ENCODE measurements around the gene ZDHHC14.
A peak's percentile ranks its signal among the peaks of the same experiment; 100 is the strongest.
"Not testable (repeated sequence)": the region's sequence is repeated elsewhere in the genome, so short reads cannot be mapped to it uniquely, and the experiment has no call there.

Gene ZDHHC14

DNA sequence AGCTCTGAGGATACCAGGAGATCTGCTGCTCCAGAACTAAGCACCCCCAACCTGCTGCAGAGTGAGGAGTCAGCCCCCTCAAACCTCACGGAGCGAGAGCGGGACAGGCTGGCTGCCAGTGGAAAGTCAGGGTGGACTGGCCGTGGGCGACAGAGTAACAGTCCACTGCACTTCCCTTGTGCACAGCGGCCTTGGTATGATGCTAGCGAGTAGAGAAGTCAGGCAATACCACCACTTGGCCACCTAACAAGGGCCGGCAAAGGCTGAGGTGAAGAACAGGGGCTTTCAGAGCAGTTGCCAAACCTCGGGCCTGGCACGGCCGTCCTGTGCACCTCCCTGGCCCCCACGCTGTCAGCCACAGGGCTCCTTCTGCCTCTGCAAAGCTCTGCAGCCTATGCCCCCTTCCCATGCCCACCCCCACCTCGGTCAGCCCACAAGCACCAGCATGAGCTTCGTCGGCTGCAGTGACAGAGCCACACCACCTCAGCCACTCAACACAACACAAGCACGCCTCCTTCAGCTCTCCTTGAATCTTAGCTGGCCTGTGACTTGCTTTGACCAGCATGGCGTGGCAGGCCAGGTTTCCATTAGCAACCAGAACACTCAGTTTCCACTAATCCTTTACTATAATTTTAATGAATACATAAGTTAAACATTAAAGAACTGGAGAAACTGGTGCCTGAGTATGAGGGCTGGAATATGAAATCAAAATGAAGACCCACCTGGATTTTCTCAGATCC, 314.5 kb downstream of the ZDHHC14 start:
- Mint-ChIP-seq H3K4me1 (no peaks in the 10 kb centered on the region), H3K9me3 (peaks cover 5% of the 10 kb centered on the region), H3K27me3 (peaks cover 50% of the 10 kb centered on the region), H3K4me3 (no peak overlapping the region), H3K27ac (no peak overlapping the region), H3K36me3 (peaks cover 5% of the 10 kb centered on the region)
- ATAC-seq, result no peak

DNA sequence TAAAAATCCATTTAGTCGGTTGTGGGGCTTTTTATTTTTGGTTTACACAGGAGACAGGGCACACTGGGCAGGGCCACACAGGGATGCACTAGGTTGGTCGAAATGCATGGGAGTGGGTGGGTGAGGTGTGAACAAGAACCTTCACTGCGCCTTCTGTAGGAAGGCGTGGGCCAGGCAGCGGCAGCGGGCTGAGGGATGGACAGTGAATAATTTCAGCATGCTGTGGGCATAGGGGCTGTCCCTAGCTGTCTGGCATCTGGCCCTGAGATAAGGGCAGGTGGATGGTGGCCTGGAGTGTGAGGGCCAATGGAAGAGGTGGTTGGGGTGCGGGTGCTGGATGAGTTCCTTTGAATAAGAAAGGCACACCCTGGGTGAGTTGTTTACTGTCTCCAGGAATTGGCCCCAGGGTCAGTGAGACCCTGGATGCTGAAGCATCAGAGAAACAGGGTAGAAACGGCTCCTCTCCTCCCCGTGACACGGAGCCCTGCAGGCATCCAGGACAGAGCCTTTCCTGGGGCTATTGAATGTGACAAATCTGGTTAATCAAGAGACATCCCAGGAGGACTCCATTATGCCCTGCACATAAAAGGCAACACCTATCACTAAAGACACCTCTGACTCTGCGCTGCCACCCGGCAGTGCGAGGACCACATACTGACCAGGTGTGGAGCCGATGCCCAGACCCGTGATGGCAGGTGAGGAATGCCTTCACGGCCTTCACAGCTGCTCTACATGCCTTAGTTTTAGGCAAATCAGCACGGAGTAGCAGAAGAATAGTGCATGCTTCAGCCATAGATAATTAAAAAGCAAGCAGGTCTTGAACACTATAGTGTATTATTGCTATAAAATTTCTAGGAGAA, 319.0 kb downstream of the ZDHHC14 start:
- no peak overlapping the region for H3K27ac Mint-ChIP-seq
- H3K36me3 Mint-ChIP-seq, result peaks cover 5% of the 10 kb centered on the region
- H3K4me1 Mint-ChIP-seq, result no peaks in the 10 kb centered on the region
- H3K9me3 Mint-ChIP-seq, result peaks cover 5% of the 10 kb centered on the region
- peaks cover 29% of the 10 kb centered on the region for H3K27me3 Mint-ChIP-seq
- ATAC-seq, result no peak
- H3K4me3 Mint-ChIP-seq, result no peak overlapping the region

DNA sequence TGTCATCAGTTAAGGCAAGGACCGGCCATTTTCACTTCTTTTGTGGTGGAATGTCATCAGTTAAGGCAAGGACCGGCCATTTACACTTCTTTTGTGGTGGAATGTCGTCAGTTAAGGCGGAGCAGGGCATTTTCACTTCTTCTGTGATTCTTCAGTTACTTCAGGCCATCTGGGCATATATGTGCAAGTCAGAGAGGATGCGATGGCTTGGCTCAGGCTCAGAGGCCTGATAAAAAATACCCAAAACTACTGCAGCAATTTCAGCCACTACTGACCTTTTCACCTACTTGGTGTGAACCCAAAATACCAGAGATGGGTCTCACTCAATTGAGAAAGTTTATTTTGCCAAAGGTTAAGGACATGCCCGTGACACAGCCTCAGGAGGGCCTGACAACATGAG, 325.4 kb downstream of the ZDHHC14 start:
- H3K4me1 Mint-ChIP-seq, ATAC-seq, H3K36me3 Mint-ChIP-seq, H3K9me3 Mint-ChIP-seq, H3K4me3 Mint-ChIP-seq, H3K27ac Mint-ChIP-seq: not testable (repeated sequence)
- H3K27me3 Mint-ChIP-seq, result peaks cover 16% of the 10 kb centered on the region

DNA sequence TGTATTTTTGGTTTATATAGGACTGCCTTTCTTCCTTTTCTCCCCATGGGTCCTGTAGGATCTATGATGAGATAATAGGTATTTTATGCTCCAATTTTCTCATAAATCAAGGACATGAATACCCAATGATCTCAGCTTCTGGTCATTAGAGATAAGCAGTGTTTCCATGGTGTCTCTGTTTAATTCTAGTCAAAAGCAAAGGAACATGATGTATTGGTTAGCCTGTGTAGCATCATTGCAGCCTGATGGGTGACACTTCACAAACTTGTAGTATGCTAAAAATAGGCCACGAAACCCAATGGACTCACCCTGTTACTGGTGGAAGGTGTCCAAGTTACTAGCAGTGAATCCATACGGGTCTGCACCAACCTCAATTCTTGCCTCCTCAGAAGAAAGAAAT, 325.9 kb downstream of the ZDHHC14 start:
- Mint-ChIP-seq H3K27me3 (peaks cover 16% of the 10 kb centered on the region), H3K4me3 (no peak overlapping the region), H3K27ac (no peak overlapping the region), H3K9me3 (no peaks in the 10 kb centered on the region), H3K36me3 (no peaks in the 10 kb centered on the region), H3K4me1 (no peaks in the 10 kb centered on the region)
- no peak for ATAC-seq

DNA sequence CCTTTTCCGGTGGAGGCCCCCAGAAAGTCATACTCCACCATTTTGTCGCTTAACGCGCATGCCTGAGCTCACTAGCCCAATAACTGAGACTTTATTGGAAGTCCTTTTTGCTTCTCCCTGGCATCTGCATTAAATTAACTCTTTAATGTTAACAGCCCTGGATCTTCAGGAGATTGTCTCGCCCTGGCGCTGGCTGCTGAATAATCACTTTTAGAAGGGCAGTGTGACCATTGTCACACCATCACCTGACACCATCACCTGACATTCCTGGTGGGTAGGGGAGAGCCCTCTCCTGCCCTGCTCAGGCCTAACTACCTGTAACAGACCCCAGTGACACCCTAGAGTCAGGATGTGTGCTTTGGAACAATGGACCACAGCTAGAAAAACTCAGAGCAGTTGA, 326.6 kb downstream of the ZDHHC14 start:
- H3K4me3 Mint-ChIP-seq, result no peak overlapping the region
- peaks cover 16% of the 10 kb centered on the region for H3K27me3 Mint-ChIP-seq
- H3K4me1 Mint-ChIP-seq, result no peaks in the 10 kb centered on the region
- H3K36me3 Mint-ChIP-seq, result no peaks in the 10 kb centered on the region
- no peak overlapping the region for H3K27ac Mint-ChIP-seq
- ATAC-seq, result no peak
- no peaks in the 10 kb centered on the region for H3K9me3 Mint-ChIP-seq

DNA sequence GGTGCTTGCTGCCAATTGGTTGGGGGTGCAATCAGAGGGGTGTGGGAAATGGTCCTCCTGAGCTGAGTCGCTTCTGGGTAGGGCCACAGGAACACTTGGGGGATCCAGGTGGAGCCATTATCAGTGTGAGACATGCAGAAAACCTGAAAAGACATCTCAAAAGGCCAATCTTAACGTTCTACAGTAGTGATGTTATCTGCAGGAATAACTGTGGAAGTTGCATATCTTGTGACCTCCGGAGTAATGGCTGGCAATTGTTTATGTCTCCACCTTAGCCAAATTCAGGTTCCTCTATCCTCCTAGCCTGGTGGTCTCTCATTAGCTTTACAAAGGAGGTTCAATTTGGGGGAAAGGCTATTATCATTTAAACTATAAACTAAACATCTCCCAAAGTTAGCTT, 327.2 kb downstream of the ZDHHC14 start:
- Mint-ChIP-seq H3K9me3 (no peaks in the 10 kb centered on the region), H3K27me3 (peaks cover 16% of the 10 kb centered on the region), H3K4me3 (no peak overlapping the region), H3K4me1 (no peaks in the 10 kb centered on the region), H3K36me3 (no peaks in the 10 kb centered on the region), H3K27ac (no peak overlapping the region)
- ATAC-seq, result no peak

DNA sequence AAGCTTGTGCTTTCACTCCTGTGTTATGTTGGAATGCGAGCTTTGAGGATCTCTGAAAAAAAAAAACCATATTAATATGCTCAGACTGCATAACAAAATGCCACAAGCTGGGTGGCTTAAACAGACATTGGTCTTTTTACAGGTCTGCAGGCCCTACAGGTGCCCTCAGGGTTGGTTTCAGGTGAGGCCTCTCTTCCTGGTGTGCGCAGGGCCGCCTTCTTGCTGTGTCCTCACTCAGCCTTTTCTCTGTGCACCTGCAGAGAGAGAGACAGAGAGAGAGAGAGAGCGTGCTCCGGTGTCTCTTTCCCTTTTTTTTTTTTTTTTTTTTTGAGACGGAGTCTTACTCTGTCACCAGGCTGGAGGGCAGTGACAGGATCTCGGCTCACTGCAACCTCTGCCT, 327.9 kb downstream of the ZDHHC14 start:
- ATAC-seq, result no peak
- no peaks in the 10 kb centered on the region for H3K9me3 Mint-ChIP-seq
- H3K27ac Mint-ChIP-seq, result no peak overlapping the region
- H3K36me3 Mint-ChIP-seq, result no peaks in the 10 kb centered on the region
- H3K4me3 Mint-ChIP-seq, result no peak overlapping the region
- H3K27me3 Mint-ChIP-seq, result peaks cover 16% of the 10 kb centered on the region
- no peaks in the 10 kb centered on the region for H3K4me1 Mint-ChIP-seq

DNA sequence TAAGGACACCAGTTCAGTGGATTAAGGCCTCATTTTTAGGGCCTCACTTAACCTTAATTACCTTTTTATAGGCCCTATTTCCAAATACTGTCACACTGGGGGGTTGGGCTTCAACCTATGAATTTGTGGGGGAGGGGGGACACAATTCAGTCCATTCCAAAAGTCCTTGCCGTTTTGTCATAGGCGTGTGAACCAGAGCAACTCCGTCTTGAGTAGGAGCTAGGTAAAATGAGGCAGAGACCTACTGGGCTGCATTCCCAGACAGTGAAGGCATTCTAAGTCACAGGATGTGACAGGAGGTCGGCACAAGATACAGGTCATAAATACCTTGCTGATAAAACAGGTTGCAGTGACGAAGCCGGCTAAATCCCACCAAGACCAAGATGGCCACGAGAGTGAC, 328.6 kb downstream of the ZDHHC14 start:
- no peaks in the 10 kb centered on the region for H3K9me3 Mint-ChIP-seq
- no peak overlapping the region for H3K4me3 Mint-ChIP-seq
- no peak overlapping the region for H3K27ac Mint-ChIP-seq
- no peak for ATAC-seq
- H3K27me3 Mint-ChIP-seq, result peaks cover 11% of the 10 kb centered on the region
- H3K4me1 Mint-ChIP-seq, result no peaks in the 10 kb centered on the region
- no peaks in the 10 kb centered on the region for H3K36me3 Mint-ChIP-seq

DNA sequence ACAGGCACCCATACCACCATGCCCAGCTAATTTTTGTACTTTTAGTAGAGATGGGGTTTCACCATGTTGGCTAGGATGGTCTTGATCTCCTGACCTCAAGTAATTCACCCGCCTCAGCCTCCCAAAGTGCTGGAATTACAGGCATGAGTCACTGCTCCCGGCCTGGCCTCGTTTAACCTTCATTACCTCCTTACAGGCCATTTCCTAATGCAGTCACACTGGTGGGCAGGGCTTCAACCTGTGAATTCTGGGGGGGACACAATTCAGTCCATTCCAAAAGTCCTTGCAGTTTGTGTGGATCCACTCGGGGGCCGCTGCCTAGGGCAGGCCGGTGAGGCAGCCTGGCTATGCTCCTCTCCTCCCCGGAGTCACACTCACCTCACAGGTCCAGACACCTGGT, 329.6 kb downstream of the ZDHHC14 start:
- Mint-ChIP-seq H3K27me3 (peaks cover 11% of the 10 kb centered on the region), H3K27ac (no peak overlapping the region), H3K36me3 (no peaks in the 10 kb centered on the region), H3K4me1 (no peaks in the 10 kb centered on the region), H3K4me3 (no peak overlapping the region), H3K9me3 (no peaks in the 10 kb centered on the region)
- peak; percentile 12 for ATAC-seq

DNA sequence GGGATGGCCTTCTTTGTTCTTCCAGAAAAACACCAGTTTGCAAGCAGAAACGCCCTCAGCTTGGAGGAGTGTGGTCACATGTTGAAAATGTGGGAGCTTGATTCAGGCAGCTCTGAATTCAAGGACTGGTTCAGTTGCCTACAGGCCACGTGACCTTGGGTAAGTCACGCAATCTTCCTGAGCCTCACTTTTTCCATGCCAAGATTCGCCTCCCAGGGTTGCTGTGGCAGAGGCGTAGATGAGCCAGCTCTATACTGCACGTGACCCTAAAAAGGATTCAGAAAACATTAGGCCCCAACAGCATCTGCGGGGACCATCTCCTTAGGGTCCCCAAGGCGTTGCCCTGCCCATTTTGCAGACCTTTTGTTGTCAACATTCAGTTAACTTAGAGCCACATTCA, 330.1 kb downstream of the ZDHHC14 start:
- Mint-ChIP-seq H3K9me3 (no peaks in the 10 kb centered on the region), H3K36me3 (no peaks in the 10 kb centered on the region), H3K27me3 (peaks cover 15% of the 10 kb centered on the region), H3K4me1 (no peaks in the 10 kb centered on the region), H3K4me3 (no peak overlapping the region), H3K27ac (no peak overlapping the region)
- no peak for ATAC-seq

DNA sequence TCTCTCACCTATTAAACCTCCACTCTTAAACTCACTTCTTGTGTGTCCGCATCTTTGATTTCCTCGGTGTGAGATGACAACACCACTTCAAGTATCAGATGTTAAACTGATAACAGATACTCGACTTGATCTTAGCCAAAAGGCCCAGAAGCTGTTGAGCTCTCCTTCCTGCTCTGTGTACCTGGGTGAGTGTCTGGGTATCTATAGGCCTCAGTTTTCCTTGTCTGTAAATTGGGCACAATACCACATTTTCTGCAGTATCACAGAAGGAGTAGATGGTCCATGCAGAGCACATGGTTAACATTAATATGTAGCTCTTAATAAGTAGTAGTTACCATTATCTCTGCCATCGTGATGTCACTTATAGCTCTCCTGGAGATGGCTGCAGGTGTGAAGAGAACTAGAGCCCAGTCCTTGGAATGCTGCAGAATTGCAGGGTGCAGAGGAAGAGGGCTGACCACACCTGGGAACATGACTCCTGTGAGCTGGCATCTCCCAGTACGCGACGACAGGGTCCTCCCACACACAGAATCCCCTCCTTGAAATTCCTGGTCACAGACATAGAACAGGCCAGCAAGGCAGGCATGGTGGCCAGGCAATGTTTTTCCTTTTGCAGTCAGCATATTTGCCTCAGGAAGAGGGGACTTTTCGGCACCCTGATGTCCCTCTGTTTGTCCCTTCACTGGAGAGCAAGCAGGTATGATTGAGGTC, 331.8 kb downstream of the ZDHHC14 start:
- Mint-ChIP-seq H3K4me3 (no peak overlapping the region), H3K36me3 (no peaks in the 10 kb centered on the region), H3K9me3 (no peaks in the 10 kb centered on the region), H3K4me1 (no peaks in the 10 kb centered on the region), H3K27me3 (peaks cover 29% of the 10 kb centered on the region), H3K27ac (no peak overlapping the region)
- no peak for ATAC-seq

DNA sequence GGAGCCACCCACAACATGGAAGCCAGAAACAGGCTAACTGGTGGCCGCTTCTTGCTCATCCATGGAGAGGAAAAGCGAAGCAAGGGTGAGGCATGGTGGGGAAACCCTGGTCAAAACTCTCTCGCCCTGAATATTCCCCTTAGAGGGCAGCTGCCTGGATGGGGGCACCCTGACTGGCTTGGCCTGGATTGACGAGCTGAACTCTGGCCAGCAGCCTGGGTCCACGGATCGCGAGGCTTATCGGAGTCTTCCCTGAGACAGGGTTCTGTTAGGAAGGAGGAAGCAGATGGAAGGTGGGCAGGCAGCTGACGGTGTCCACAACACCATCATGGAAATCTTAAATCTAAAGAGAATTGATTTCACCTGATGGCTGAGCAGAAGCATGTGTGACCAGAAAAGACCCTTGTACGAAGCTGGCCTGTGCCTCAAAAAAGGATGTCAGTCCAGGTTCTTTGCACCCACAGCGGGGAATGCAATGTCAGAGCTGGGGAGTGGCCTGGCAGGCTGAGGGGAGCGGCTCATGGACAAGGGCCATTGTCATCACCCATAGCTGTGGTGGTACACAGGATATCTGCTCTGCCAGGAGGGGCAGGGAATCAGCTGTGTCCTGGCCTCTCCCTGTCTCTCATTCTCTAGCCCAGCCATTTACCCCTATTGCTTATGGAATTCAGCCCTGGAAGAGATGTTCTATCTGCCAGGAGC, 332.6 kb downstream of the ZDHHC14 start:
- ATAC-seq, result no peak
- Mint-ChIP-seq H3K4me3 (no peak overlapping the region), H3K36me3 (no peaks in the 10 kb centered on the region), H3K27me3 (peaks cover 29% of the 10 kb centered on the region), H3K9me3 (no peaks in the 10 kb centered on the region), H3K4me1 (no peaks in the 10 kb centered on the region), H3K27ac (no peak overlapping the region)

DNA sequence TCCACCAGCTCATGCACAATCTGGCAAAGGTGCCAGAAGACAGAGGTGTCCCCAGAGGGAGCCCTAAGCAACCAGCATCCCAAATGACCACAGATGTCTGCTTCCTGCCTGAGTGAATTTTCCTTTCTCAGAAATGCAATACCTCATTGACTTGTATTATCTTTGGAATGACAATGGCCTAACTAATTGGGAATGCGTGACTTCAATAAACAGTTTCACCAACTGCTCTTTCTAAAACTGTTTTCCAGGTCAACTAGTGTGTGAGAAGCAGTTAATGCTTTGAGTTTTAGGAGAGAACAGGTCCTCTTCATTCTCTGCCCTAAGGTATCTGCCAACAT, 333.1 kb downstream of the ZDHHC14 start:
- no peaks in the 10 kb centered on the region for H3K4me1 Mint-ChIP-seq
- no peak overlapping the region for H3K27ac Mint-ChIP-seq
- H3K4me3 Mint-ChIP-seq, result no peak overlapping the region
- peaks cover 35% of the 10 kb centered on the region for H3K27me3 Mint-ChIP-seq
- no peaks in the 10 kb centered on the region for H3K9me3 Mint-ChIP-seq
- ATAC-seq, result no peak
- H3K36me3 Mint-ChIP-seq, result no peaks in the 10 kb centered on the region

DNA sequence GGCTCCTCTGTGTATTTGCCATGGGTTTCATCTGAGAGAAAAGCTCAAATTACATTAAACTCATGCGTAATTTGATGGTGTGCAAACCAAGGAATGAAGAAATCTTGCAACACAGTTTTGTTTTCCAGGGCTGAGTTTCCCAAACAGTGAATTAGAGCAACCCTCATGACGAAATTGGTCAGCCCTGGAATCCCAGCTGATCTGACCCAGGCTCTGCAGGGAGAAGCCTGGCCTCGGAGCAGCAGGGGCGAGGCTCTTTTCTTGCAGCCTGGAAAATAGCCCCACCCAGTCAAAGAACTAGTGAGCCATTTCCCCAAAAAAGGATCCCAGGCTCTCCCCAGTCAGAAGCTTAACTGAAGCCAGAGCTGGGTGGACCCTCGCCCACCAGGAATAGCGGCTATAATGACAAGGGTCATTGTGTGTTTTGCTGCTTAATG, 334.8 kb downstream of the ZDHHC14 start:
- no peak for ATAC-seq
- no peak overlapping the region for H3K4me3 Mint-ChIP-seq
- peaks cover 48% of the 10 kb centered on the region for H3K27me3 Mint-ChIP-seq
- no peaks in the 10 kb centered on the region for H3K4me1 Mint-ChIP-seq
- H3K9me3 Mint-ChIP-seq, result no peaks in the 10 kb centered on the region
- no peaks in the 10 kb centered on the region for H3K36me3 Mint-ChIP-seq
- no peak overlapping the region for H3K27ac Mint-ChIP-seq

Measured in stimulated activated memory B cell treated with anti-CD40 and anti-IgM and Interleukin-4, amounts not matched to agents 10 μg/mL and 1 μg/mL and 100 μg/mL, for 72 hours (primary cell).